Activated T-cell treated with anti-CD3 and anti-CD28 coated beads for 1 hour (primary cell): ENCODE results near the gene NAA60.
"Not testable (repeated sequence)": the region's sequence is repeated elsewhere in the genome, so short reads cannot be mapped to it uniquely, and the experiment has no call there.

Source experiments
- DNase-seq: peaks from one replicate; pipeline ENCODE4 v3.0.0-alpha.2; 2020; ENCODE audit warnings: low read depth

Gene NAA60

DNA sequence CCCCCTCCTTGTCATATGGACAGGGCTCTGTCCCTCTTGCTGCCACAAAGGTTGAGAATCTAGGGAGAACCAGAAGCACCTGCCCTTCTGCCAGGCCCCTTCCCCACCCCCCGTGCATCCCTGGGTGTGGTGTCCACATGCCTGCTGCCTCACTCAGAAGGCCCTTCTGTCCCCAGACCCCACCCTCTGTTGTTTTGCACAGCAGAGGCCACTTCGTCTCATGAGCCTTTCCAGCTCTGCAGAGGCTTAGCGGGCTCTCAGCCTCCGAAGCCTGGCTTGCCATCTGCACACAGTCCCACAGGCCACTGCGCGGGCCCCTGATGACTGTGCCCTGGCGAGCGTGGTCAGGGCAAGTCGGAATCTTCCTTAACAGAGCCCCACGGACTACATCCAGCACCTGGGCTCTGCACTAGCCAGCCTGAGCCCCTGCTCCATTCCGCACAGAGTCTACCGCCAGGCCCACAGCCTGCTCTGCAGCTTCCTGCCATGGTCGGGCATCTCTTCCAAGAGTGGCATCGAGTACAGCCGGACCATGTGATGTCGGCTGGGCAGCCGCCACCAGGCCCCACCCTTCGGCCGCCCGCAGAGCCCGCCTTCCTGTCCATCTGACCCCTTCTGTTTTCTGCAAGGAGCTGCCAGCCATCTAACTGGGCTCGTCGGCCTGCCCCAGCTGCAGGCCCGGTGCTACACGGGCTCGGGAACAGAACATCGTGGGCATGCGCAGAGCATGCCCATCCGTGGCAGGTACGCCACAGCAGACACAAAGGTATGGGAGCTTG lies 41.0 kb downstream of the NAA60 start:
- no peak for DNase-seq

DNA sequence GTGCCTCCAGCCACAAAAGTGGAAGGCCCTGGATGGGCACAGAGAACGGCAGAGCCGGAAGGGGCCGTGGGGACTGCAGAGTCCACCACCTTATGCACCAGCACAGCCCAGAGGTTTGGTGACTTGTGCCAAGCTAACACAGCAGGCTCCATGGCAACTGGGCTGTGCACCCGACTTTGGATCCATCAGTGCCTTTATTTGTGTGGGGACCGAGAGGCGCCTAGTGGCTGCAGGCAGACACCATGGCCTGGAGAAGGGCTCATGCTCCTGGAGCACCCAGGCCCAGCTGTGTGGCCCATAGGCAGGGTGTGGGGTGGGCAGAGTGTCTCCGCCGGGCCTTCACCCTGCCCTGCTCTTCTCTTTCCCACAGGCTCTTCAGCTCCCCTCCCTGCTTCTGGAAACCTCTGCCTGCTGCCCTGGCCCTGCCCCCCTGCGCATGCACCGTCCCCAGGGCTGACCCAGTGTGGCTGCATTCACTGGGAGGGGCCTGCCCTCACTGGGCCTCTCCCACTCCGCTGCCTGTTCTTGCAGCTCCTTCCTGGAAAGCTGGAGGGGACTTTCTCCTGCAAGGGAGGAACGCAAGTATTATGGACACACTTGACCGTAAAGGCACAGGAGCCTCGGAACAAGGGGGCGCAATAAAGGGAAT lies 41.7 kb downstream of the NAA60 start:
- DNase-seq, result no peak

GRCh38 chr16:3485821-3486505 lies 42.5 kb downstream of the NAA60 start:
- DNase-seq, result no peak

DNA sequence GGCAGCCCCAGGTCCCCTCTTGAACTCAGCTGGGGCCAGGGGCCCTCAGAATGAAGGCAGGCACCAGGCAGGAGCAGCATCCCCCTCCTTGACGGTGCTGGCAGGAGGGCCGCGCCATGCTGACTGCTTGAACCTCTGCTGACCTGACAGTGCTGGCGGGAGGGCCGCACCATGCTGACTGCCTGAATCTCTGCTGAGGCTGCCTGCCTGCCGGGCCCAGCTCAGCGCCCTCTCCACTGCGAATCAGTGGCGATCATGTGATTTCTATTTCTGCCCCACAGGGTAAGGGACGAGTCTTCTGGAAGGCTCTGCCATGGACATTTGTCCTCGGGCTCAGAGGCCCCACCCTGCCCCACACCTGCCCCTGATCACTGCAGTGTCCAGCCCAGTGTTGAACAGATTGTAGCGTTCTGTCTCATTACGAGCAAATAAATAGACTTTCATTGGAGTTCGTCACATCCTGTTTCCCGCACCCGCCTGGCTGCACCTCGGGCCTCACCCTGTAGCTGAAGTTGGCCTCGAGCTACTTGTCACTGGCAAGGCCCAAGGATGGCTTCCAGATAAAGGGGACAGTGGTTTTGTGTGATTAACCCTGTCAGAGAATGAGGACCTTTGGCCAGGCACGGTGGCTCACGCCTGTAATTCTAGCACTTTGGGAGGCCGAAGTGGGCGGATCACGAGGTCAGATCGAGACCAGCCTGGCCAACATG lies 43.2 kb downstream of the NAA60 start:
- no peak for DNase-seq

- DNase-seq, result no peak
These were observed 44.3 kb downstream of the NAA60 start for GRCh38 chr16:3487521-3488410.

- DNase-seq, result no peak
These were observed 45.3 kb downstream of the NAA60 start for GRCh38 chr16:3488801-3489200.

- no peak for DNase-seq
These were observed 47.6 kb downstream of the NAA60 start for GRCh38 chr16:3490911-3491629.

DNA sequence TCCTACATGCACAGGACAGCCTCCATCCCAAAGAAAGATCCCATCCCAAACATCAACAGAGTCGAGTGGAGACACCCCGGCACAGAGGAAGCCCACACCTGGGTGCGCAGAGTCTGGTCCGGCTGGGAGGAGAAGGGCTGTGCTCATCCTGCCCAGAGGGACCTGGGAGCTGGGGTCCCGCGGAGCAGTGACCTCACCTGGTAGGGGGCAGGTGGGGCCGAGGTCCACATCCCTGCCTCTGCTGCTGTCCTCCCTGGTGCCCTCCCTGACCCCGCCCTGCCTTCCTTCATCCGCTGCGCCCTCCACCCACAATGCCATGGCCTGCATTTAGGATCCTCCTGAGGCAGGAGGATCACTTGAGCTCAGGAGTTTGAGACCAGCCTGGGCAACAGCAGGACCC lies 48.9 kb downstream of the NAA60 start:
- DNase-seq, result no peak

DNA sequence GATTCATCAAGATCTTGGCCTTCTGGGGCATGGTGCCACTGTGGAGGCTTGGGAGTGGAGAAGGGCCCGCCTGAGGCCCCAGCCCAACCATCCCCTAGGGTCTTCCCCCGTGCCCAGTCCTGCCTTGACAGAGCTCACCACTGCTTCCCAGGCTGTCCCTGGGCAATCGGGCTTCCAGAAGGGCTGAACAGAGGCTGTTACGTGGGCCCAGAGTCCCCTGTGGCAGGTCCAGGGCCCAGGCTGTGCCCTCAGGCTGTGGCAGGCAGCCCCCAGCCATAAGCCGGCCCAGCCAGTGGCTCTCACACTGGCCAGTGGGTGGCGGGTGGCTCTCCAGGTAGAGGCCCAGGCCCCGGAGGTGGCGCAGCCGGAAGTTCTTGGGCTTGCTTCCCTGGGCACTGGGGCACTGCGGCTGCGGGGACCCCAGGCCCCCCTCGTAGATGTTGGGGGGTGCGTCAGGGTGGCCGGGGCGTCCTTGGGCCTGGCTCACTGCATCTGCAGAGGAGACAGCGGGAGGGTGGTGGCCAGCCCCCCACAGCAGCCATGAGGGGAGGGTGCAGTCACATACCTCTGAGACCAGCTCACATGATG lies 51.0 kb downstream of the NAA60 start:
- no peak for DNase-seq

DNA sequence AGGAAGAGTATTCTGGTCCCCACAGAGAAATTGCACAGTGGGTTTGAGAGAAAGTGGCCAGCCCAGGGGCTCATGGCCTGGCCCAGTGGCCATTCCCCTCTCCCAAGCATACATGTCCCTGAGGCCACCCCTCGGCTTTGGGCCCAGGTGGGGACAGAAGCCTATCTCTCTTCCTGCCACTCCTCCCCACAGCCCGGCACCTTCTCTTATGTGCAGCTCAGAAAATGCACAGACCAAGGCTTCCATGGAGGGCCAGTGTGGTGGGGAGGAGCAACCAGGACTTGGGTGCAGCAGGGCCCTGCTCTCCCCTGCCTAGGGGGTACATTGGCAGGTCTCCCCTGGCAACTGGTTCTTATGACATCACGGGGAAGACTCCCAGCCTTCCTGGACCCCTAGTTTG lies 51.7 kb downstream of the NAA60 start, which contains the start of gene C16orf90:
Gene C16orf90 (minus strand): TSS at position 314 of the 400 bp plus-strand sequence. CDS start 68 bp downstream, at position 246.
- no peak for DNase-seq

GRCh38 chr16:3496386-3496785 lies 52.9 kb downstream of the NAA60 start:
- DNase-seq, result no peak

DNA sequence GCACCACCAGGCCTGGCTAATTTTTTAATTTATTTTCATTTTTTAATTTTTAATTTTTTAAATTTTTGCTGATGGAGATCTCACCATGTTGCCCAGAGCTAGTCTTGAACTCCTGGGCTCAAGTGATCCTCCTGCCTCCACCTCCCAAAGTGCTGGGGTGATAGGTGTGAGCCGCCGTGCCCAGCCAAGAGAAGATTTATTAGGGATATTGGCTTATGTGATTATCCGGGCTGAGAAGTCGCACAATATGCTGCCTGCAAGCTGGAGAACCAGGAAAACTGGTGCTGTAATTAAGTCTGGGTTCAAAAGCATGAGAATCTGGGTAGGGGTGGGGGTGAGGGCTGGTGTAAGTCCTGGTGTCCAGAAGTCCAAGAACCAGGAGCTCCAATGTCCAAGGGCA lies 54.3 kb downstream of the NAA60 start:
- no peak for DNase-seq

- no peak for DNase-seq
These were observed 55.5 kb downstream of the NAA60 start for GRCh38 chr16:3498988-3499387.

DNA sequence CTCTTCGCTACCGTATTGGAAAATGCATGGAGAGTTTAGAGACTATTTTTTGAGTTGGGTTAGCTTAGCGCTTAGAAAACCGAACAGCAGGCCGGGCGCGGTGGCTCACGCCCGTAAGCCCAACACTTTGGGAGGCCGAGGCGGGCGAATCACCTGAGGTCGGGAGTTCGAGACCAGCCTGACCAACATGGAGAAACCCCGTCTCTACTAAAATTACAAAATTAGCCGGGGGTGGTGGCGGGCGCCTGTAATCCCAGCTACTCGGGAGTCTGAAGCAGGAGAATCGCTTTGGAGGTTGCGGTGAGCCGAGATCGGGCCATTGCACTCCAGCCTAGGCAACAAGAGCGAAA lies 57.9 kb downstream of the NAA60 start:
- not testable (repeated sequence) for DNase-seq

DNA sequence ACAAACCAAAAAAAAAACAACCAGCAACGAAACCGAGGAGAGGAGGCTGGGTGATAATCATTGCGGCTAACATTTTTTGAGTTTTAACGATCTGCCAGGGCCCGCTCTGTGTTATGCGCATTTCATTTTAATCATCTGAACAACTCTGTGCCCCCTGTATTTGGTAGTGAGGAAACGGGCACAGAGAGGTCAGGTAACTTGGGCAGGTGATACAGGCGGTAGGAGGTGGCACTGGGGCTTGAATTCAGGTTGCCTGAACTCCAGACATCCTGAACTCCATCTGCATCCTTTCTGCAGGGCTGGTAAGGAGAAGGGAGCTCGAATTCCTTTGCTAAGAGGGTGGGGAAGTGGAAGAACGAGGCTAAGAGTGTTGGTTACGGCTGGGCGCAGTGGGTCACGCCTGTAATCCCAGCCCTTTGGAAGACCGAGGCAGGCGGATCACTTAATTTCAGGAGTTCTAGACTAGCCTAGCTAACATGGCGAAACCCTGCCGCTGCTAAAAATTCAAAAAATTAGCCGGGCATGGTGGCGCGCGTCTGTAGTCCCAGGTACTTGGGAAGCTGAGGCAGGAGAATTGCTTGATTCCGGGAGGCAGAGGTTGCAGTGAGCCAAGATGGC lies 58.4 kb downstream of the NAA60 start:
- no peak for DNase-seq

DNA sequence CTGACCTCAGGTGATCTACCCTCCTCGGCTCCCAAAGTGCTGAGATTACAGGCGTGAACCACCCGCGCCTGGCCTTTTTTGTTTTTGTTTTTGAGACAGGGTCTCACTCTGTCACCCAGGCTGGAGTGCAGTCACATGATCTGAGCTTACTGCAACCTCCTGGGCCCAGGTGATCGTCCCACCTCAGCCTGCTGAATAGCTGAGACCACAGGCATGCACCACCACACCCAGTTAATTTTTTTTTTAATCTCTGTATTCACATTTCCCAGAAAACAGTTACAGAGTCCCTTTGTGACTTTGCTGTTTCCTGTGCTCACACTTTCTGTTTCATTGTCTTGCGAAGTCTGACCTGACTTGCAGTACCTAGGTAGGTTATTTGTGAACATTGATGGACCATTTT lies 60.0 kb downstream of the NAA60 start:
- DNase-seq, result peak; percentile 29

- DNase-seq, result no peak
These were observed 65.3 kb downstream of the NAA60 start for GRCh38 chr16:3508736-3509135.

DNA sequence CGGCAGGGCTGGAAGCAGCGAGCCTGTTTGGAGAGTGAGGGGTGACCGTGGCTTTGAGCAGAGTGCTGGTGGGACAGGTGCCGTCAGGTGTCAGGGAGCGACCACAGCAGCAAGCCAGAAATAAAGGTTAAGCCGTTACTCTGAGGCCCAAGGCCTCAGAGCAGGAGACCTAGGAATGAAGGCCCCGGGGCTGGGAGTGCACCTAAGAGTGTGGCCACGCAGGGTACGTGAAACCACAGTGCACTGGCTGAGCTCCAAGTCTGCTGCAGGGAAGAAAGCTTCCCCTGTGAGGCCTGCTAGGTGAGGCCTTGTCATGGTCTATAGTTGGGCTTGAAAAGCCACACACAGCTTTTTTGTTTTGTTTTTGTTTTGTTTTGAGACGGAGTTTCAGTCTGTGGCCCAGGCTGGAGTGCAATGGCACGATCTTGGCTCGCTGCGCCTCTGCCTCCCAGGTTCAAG lies 66.0 kb downstream of the NAA60 start:
- peak; percentile 65 for DNase-seq

DNA sequence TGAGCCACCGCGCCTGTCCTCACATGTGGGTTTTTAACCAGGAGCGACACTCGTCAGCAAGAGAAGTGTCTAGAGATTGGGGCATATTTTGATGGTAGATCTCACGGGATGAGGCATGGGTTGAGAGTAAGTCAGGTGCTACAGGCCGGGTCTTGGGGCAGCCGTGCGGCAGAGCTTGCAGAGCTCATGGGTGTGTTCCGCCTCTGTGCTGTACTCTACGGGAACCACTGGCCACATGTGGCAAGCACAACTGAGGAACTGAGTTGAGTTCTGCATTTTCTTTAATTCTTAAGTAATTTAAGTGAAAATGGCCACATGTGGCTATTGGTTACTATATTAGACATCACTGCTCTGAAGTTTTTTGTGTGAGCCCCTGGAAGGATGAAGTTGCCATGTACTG lies 66.9 kb downstream of the NAA60 start:
- no peak for DNase-seq
